Measurements from ENCODE around the gene HEXA.

The HEXA gene

DNA sequence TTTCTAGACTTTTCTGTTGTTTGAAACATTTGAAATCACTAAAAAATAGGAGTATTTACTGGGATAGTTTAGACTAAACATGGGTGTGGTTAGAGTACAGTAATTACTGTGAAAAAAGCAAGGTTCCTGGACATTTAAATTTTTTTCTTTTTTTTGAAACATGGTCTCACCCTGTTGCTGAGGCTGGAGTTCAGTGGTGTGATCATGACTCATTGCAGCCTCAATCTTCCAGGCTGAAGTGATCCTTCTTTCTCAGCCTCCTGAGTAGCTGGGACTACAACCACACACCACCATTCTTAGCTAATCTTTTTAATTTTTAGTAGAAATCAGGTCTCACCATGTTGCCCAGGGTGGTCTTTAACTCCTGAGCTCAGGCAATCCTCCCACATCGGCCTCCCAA lies 35.4 kb downstream of the HEXA start:
- no peak overlapping the region for H3K9ac ChIP-seq (ENCODE audit: low read length)
- H3K36me3 ChIP-seq (ENCODE audit: insufficient read depth, low read length): peaks cover 3% of the 10 kb centered on the region; the same call in 1 of the 2 replicates
- H3K27ac ChIP-seq (ENCODE audit: low read depth, low read length, poor library complexity, severe bottlenecking): no peak overlapping the region
- H3K4me1 ChIP-seq (ENCODE audit: insufficient read depth, low read length, severe bottlenecking): no peaks in the 10 kb centered on the region
- H3K79me2 ChIP-seq (ENCODE audit: insufficient read depth, low read length): no peaks in the 10 kb centered on the region
- no peaks in the 10 kb centered on the region for H3K9me2 ChIP-seq (ENCODE audit: low read depth, low read length)
- H3K9me3 ChIP-seq (ENCODE audit: low read length): no peaks in the 10 kb centered on the region
- H3K4me2 ChIP-seq (ENCODE audit: low read length): no peak overlapping the region
- H3K27me3 ChIP-seq (ENCODE audit: insufficient read depth, low read length): no peaks in the 10 kb centered on the region
- no peak overlapping the region for H3K4me3 ChIP-seq (ENCODE audit: low read depth, low read length, poor library complexity, severe bottlenecking)
- no peak overlapping the region for H2AFZ ChIP-seq (ENCODE audit: low read length)
- H4K20me1 ChIP-seq (ENCODE audit: insufficient read depth, low read length): no peaks in the 10 kb centered on the region
- TF ChIP-seq, protein P1, sequence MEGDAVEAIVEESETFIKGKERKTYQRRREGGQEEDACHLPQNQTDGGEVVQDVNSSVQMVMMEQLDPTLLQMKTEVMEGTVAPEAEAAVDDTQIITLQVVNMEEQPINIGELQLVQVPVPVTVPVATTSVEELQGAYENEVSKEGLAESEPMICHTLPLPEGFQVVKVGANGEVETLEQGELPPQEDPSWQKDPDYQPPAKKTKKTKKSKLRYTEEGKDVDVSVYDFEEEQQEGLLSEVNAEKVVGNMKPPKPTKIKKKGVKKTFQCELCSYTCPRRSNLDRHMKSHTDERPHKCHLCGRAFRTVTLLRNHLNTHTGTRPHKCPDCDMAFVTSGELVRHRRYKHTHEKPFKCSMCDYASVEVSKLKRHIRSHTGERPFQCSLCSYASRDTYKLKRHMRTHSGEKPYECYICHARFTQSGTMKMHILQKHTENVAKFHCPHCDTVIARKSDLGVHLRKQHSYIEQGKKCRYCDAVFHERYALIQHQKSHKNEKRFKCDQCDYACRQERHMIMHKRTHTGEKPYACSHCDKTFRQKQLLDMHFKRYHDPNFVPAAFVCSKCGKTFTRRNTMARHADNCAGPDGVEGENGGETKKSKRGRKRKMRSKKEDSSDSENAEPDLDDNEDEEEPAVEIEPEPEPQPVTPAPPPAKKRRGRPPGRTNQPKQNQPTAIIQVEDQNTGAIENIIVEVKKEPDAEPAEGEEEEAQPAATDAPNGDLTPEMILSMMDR (IDR thresholded peaks at IDR 0.05; ENCODE audit: low read length): no peak
- no peak for TF ChIP-seq EZH2 (IDR thresholded peaks at IDR 0.05; ENCODE audit: borderline replicate concordance, low read length)
- H3F3A ChIP-seq (ENCODE audit: insufficient read depth, low read length): no peaks in the 10 kb centered on the region

DNA sequence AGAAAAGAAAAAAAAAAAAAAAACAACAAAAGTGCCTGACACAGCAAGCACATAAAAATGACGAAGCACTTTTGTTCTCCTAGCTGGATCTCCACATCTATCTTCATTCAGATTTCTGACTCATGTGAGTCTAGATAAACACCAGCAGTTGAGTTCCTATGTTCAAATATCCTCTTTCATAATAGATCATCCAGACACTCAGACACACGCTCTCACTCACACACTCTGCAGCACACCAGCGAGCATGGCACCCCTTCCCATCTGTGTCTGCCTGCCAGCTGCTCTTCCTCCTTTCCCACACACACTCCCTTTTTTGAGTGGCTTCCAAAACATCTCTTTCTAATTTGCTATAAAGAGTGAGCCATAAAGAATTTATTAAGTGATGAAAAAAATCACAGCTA lies 36.0 kb downstream of the HEXA start:
- H4K20me1 ChIP-seq (ENCODE audit: insufficient read depth, low read length): no peaks in the 10 kb centered on the region
- H3K4me2 ChIP-seq (ENCODE audit: low read length): no peak overlapping the region
- TF ChIP-seq, protein P1 (IDR thresholded peaks at IDR 0.05; ENCODE audit: low read length): no peak
- TF ChIP-seq EZH2 (IDR thresholded peaks at IDR 0.05; ENCODE audit: borderline replicate concordance, low read length): no peak
- no peaks in the 10 kb centered on the region for H3K79me2 ChIP-seq (ENCODE audit: insufficient read depth, low read length)
- H3K4me3 ChIP-seq (ENCODE audit: low read depth, low read length, poor library complexity, severe bottlenecking): no peak overlapping the region
- H3K4me1 ChIP-seq (ENCODE audit: insufficient read depth, low read length, severe bottlenecking): no peaks in the 10 kb centered on the region
- H2AFZ ChIP-seq (ENCODE audit: low read length): no peak overlapping the region
- no peaks in the 10 kb centered on the region for H3F3A ChIP-seq (ENCODE audit: insufficient read depth, low read length)
- no peaks in the 10 kb centered on the region for H3K27me3 ChIP-seq (ENCODE audit: insufficient read depth, low read length)
- H3K36me3 ChIP-seq (ENCODE audit: insufficient read depth, low read length): no peaks in the 10 kb centered on the region; the same call in 1 of the 2 replicates
- H3K9me2 ChIP-seq (ENCODE audit: low read depth, low read length): no peaks in the 10 kb centered on the region
- H3K27ac ChIP-seq (ENCODE audit: low read depth, low read length, poor library complexity, severe bottlenecking): no peak overlapping the region
- H3K9me3 ChIP-seq (ENCODE audit: low read length): no peaks in the 10 kb centered on the region
- H3K9ac ChIP-seq (ENCODE audit: low read length): no peak overlapping the region

DNA sequence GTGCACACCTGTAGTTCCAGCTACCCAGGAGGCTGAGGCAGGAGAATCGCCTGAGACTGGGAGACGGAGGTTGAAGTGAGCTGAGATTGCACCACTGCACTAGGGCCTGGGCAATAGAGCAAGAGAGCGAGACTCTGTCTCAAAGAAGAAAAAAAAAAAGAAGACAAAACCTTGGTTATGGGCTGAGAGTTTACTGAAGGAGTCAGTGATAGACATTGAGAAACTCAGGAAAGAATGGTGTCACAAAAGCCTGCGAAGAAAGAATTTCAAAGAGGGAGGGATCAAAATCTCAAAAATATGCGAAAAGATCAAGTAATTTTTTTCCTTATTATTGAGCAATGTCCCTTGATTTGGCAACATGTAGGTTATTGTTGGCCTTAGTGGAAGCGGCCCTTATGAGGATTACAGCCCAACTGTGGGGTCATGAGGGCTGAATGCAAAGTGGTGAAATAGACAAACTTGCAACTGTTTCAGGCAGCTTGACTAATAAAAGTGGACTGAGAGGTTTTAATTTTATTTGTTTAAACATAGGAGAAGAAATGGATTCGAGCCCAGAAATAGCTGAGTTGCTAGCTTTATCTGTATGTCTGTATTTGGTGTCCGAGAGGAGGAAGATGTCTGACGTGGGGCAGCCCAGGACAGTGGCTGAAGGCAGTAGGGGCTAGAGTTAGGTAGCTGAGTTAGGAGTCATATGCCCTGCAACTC lies 37.0 kb downstream of the HEXA start:
- no peaks in the 10 kb centered on the region for H3K36me3 ChIP-seq (ENCODE audit: insufficient read depth, low read length)
- no peak overlapping the region for H2AFZ ChIP-seq (ENCODE audit: low read length)
- H3K9me3 ChIP-seq (ENCODE audit: low read length): no peaks in the 10 kb centered on the region
- no peaks in the 10 kb centered on the region for H3K9me2 ChIP-seq (ENCODE audit: low read depth, low read length)
- H3F3A ChIP-seq (ENCODE audit: insufficient read depth, low read length): no peaks in the 10 kb centered on the region
- no peak overlapping the region for H3K9ac ChIP-seq (ENCODE audit: low read length)
- no peak overlapping the region for H3K27ac ChIP-seq (ENCODE audit: low read depth, low read length, poor library complexity, severe bottlenecking)
- no peak overlapping the region for H3K4me2 ChIP-seq (ENCODE audit: low read length)
- no peak overlapping the region for H3K4me3 ChIP-seq (ENCODE audit: low read depth, low read length, poor library complexity, severe bottlenecking)
- H3K27me3 ChIP-seq (ENCODE audit: insufficient read depth, low read length): no peaks in the 10 kb centered on the region
- H3K4me1 ChIP-seq (ENCODE audit: insufficient read depth, low read length, severe bottlenecking): no peaks in the 10 kb centered on the region
- TF ChIP-seq, protein P1 (IDR thresholded peaks at IDR 0.05; ENCODE audit: low read length): no peak
- TF ChIP-seq EZH2 (IDR thresholded peaks at IDR 0.05; ENCODE audit: borderline replicate concordance, low read length): no peak
- no peaks in the 10 kb centered on the region for H4K20me1 ChIP-seq (ENCODE audit: insufficient read depth, low read length)
- H3K79me2 ChIP-seq (ENCODE audit: insufficient read depth, low read length): no peaks in the 10 kb centered on the region

Measured in OCI-LY1 (cell line).